ENCODE results near the gene DNAAF3. TPM values are rescaled to one million over a fixed set of nuclear protein-coding genes. Genes with fewer than 3 reads are reported as not detected.

Gene DNAAF3
- total RNA-seq, 4 donors from 2014 or later: 0.83 TPM; not detected in 3

DNA sequence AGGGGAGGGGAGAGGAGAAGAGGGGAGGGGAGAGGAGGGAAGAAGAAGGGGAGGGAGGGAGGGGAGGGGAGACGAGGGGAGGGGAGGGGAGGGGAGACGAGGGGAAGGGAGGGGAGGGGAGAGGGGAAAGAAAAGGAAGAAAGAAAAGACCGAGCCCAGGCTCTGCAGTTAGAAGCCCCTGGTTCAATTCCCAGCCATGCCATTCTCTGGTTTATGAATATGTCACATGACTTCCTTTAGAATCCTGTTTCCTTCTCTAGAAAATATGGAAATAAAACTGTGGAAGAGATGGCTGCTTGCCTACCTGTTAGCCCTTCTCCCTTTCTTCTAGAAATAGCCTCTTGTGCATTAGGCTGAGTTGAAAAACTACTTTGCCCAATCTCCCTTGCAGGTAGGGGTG lies 31.7 kb downstream of the DNAAF3 start:
- Histone ChIP-seq H3K4me1 (no peaks in the 10 kb centered on the region), H3K4me3 (no peak overlapping the region), H3K27ac (replicated peaks in 1 of 4) (no peak overlapping the region), H3K9me3 (no peaks in the 10 kb centered on the region), H3K36me3 (peaks cover 0 to 7% (median 0%) of the 10 kb centered on the region in 4 donors), H3K27me3 (peaks cover 0 to 89% (median 12%) of the 10 kb centered on the region in 4 donors)
- WGBS: 5% methylated on average over 2 of the region's 3 CpGs
- TF ChIP-seq POLR2A (IDR thresholded peaks at IDR 0.05; ENCODE audit: low read depth): no peak
- TF ChIP-seq, protein P1, sequence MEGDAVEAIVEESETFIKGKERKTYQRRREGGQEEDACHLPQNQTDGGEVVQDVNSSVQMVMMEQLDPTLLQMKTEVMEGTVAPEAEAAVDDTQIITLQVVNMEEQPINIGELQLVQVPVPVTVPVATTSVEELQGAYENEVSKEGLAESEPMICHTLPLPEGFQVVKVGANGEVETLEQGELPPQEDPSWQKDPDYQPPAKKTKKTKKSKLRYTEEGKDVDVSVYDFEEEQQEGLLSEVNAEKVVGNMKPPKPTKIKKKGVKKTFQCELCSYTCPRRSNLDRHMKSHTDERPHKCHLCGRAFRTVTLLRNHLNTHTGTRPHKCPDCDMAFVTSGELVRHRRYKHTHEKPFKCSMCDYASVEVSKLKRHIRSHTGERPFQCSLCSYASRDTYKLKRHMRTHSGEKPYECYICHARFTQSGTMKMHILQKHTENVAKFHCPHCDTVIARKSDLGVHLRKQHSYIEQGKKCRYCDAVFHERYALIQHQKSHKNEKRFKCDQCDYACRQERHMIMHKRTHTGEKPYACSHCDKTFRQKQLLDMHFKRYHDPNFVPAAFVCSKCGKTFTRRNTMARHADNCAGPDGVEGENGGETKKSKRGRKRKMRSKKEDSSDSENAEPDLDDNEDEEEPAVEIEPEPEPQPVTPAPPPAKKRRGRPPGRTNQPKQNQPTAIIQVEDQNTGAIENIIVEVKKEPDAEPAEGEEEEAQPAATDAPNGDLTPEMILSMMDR (IDR thresholded peaks at IDR 0.05): no peak
- no peak for TF ChIP-seq POLR2AphosphoS5 (IDR thresholded peaks at IDR 0.05)
- no peak for TF ChIP-seq EP300 (IDR thresholded peaks at IDR 0.05)
- DNase-seq (ENCODE audit: extremely low spot score): no peak
- intact Hi-C loops (cut with DNase I): no loop called here

DNA sequence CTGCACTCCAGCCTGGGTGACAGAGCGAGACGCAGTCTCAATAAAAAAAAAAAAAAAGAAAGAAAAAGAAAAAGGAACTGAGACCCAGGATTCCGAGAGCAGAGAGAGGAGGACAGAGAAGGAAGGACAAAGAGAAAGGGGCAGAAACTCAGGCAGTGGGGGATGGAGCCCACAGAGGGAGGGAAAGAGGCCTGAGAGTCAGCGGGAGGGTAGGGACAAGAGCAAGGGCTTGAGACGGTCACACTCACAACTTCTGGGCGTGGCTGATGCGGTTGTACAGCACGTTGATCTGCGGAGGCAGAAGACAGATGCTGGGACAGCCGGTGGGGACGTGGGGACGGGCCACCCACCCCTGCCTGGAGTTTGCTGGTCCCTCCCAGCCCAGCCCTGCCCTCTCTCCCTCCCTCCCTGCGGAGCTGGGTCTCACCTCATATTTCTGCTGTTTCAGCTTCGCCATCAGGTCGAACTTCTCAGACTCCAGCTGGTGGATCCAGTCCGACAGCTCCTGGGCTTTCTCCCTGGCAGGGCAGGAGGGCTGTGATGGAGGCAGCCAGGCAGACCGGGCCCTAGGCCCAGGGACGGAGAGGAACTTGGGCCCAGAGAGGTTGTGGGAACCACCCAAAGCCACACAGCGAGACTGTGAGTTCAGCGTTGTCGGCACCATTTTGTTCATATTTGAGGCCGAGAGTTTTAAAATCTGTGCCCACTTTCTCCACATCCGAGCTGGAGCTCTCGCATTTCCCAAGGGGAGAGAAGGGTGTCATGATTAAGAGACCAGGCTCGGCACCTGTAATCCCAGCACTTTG lies 32.6 kb downstream of the DNAAF3 start:
- Histone ChIP-seq H3K27me3 (peaks cover 0 to 89% (median 12%) of the 10 kb centered on the region in 4 donors), H3K9me3 (no peaks in the 10 kb centered on the region), H3K4me3 (no peak overlapping the region), H3K27ac (replicated peaks in 1 of 4) (no peak overlapping the region), H3K36me3 (peaks cover 0 to 7% (median 0%) of the 10 kb centered on the region in 4 donors), H3K4me1 (no peaks in the 10 kb centered on the region)
- intact Hi-C loops (cut with DNase I): no loop called here
- DNase-seq (ENCODE audit: extremely low spot score): no peak
- WGBS: 61% methylated on average over 22 of the region's 25 CpGs
- TF ChIP-seq POLR2A (IDR thresholded peaks at IDR 0.05; ENCODE audit: low read depth) (no peak), POLR2AphosphoS5 (IDR thresholded peaks at IDR 0.05) (no peak), EP300 (IDR thresholded peaks at IDR 0.05) (no peak)
- TF ChIP-seq, protein P1 (IDR thresholded peaks at IDR 0.05): no peak

DNA sequence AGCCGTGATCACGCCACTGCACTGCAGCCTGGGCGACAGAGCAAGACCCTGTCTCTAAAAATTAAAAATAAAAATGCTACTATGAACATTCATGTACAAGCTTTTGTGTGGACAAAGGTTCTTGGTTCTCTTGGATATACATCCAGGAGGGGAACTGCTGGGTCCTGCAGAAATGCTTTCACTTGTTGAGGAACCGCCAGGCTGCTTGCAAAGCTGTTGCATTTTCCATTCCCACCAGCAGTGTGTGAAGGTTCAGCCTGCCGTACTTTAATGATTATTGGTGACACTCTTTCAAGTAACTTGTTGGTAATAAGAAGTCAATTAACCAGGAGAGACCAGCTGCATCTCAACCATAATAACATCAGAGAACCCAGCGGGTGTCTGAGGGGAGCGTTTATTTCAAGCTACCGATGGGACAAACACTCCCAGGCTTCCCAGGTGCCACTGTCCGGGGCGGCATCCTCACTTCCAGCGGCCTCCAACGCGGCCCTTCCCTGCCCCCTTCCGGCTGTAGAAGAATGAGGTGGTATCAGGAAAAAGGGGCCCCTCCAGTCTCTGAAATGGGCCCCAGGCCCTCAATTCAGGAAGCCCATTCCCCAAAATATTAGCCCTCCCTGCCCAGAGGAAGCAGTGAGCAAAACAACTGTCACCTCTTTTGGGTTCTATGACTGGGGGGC lies 33.8 kb downstream of the DNAAF3 start:
- H3K27ac ChIP-seq (replicated peaks in 1 of 4): no peak overlapping the region
- H3K4me1 ChIP-seq: no peaks in the 10 kb centered on the region
- DNase-seq (ENCODE audit: extremely low spot score): no peak
- intact Hi-C loops (cut with DNase I): no loop called here
- H3K9me3 ChIP-seq: no peaks in the 10 kb centered on the region
- WGBS: 42% methylated on average over 13 of the region's 14 CpGs
- H3K36me3 ChIP-seq: peaks cover 0 to 7% (median 0%) of the 10 kb centered on the region in 4 donors
- H3K4me3 ChIP-seq: no peak overlapping the region
- H3K27me3 ChIP-seq: peaks cover 0 to 77% (median 12%) of the 10 kb centered on the region in 4 donors
- TF ChIP-seq, protein P1 (IDR thresholded peaks at IDR 0.05): peak in 2 of 3 experiments; percentile 14 to 19
- no peak for TF ChIP-seq POLR2AphosphoS5 (IDR thresholded peaks at IDR 0.05)

DNA sequence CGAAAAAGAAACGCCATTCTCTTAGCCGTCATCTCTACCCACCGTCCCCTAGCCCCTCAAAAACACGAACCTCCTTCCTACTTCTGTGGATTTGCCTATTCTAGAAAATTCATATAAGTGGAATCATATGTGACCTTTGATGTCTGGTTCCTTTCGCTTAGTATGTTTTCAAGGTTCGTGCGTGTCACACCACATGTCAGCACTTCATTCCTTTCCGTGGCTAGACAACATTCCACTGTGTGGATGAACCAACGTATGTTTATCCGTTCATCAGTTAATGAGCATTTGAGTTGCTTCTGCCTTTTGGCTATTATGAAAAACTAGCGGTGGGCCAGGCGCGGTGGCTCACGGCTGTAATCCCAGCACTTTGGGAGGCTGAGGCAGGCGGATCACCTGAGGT lies 35.0 kb downstream of the DNAAF3 start:
- H3K27ac ChIP-seq (replicated peaks in 1 of 4): no peak overlapping the region
- peaks cover 0 to 69% (median 8%) of the 10 kb centered on the region in 4 donors for H3K27me3 ChIP-seq
- H3K9me3 ChIP-seq: no peaks in the 10 kb centered on the region
- intact Hi-C loops (cut with DNase I): no loop called here
- no peak overlapping the region for H3K4me3 ChIP-seq
- TF ChIP-seq, protein P1 (IDR thresholded peaks at IDR 0.05): no peak
- TF ChIP-seq EP300 (IDR thresholded peaks at IDR 0.05): no peak
- no peak for TF ChIP-seq POLR2A (IDR thresholded peaks at IDR 0.05; ENCODE audit: low read depth)
- no peak for TF ChIP-seq POLR2AphosphoS5 (IDR thresholded peaks at IDR 0.05)
- H3K36me3 ChIP-seq: peaks cover 0 to 7% (median 0%) of the 10 kb centered on the region in 4 donors
- no peak for DNase-seq (ENCODE audit: extremely low spot score)
- H3K4me1 ChIP-seq: no peaks in the 10 kb centered on the region
- 70% methylated on average over 10 of the region's 16 CpGs for WGBS

All from esophagus muscularis mucosa (tissue), 4 donors.